Endothelial cell of umbilical vein (primary cell): ENCODE measurements around the gene MYMX. TPM values are rescaled to one million over a fixed set of nuclear protein-coding genes. Genes with fewer than 3 reads are reported as not detected.
A peak's percentile ranks its signal among the peaks of the same experiment; 100 is the strongest.

Source experiments
- BruUV-seq: library from RNA; stranded (reverse); fragments of 400-500 nt; replicated peaks from 2 replicates; lab custom pipeline; 2021; lab: Mats Ljungman, UMichigan
- CTCF ChIA-PET: fragments of 300-600, 350-600 bp; sonication (Branson Sonifier 250); formaldehyde crosslinking; loops from one replicate; lab custom pipeline; 2021; ENCODE audit warnings: antibody characterized with exemption, inconsistent platforms; lab: Charles Lee
- POLR2A ChIA-PET: fragments of 300-600, 350-600 bp; sonication (Branson Sonifier 250); formaldehyde crosslinking; loops from one replicate; lab custom pipeline; 2021; ENCODE audit warnings: antibody characterized with exemption, inconsistent platforms; lab: Charles Lee
- DNase-seq: peaks from one replicate; pipeline ENCODE4 v3.0.0-alpha.2; 2011; ENCODE audit warnings: low read depth, low spot score
- FAIRE-seq: peaks from 2 replicates; lab custom pipeline; 2011; peaks lifted over from hg19 to GRCh38; lab: Jason Lieb, UNC
- H2AFZ ChIP-seq: 2 replicates; pipeline ENCODE4 v1.6.0; 2012; ENCODE audit warnings: low read depth, low read length, control low read depth, inconsistent platforms
- H3K27ac ChIP-seq: 2 replicates; pipeline ENCODE4 v1.5.1; 2011; ENCODE audit warnings: low read depth, mild to moderate bottlenecking, control low read depth, low read length, moderate library complexity; ENCODE audit not compliant: insufficient read depth
- H3K27me3 ChIP-seq, 2 experiments: 2 replicates each; pipeline versions ENCODE4 v1.6.0 to v1.6.1; 2011; ENCODE audit warnings: low read length in 2 of 2, mixed read lengths in 1 of 2; ENCODE audit not compliant: control insufficient read depth in 2 of 2, insufficient read depth in 2 of 2
- H3K36me3 ChIP-seq, 2 experiments: 2 replicates in 1 of 2; 3 replicates in 1 of 2; pipeline ENCODE4 v1.5.1; 2011; ENCODE audit warnings: low read length in 2 of 2, mild to moderate bottlenecking in 1 of 2, moderate library complexity in 1 of 2; ENCODE audit not compliant: control insufficient read depth in 2 of 2, insufficient read depth in 2 of 2; ENCODE audit errors: extremely low read depth in 1 of 2
- H3K4me1 ChIP-seq: 3 replicates; pipeline ENCODE4 v1.5.1; 2011; ENCODE audit warnings: mild to moderate bottlenecking, low read length; ENCODE audit not compliant: control insufficient read depth, insufficient read depth; ENCODE audit errors: extremely low read depth
- H3K4me2 ChIP-seq: 2 replicates; pipeline ENCODE4 v1.6.1; 2011; ENCODE audit warnings: low read length, control low read depth, mixed read lengths; ENCODE audit not compliant: insufficient read depth
- H3K4me3 ChIP-seq, 3 experiments: fragments of 200-600 bp in 1 of 3; sonication (generic), shearing (Covaris generic) in 1 of 3; replicated peaks in 1 of 3; 2 replicates each; pipeline ENCODE4 v1.5.1; 2011 to 2016; ENCODE audit warnings: control low read depth in 3 of 3, low read length in 3 of 3, mild to moderate bottlenecking in 2 of 3, inconsistent platforms in 1 of 3, low read depth in 1 of 3, moderate library complexity in 1 of 3; ENCODE audit not compliant: insufficient read depth in 1 of 3
- H3K79me2 ChIP-seq: 2 replicates; pipeline ENCODE4 v1.6.0; 2012; ENCODE audit warnings: low read length, inconsistent platforms; ENCODE audit not compliant: control insufficient read depth, insufficient read depth
- H3K9ac ChIP-seq: replicated peaks from 2 replicates; pipeline ENCODE3; 2011; ENCODE audit warnings: low read length, control low read depth; ENCODE audit not compliant: insufficient read depth; ENCODE audit errors: extremely low read depth
- H3K9me1 ChIP-seq: replicated peaks from 3 replicates; pipeline ENCODE4 v1.6.0; 2011; ENCODE audit warnings: mild to moderate bottlenecking, low read length; ENCODE audit not compliant: control insufficient read depth, insufficient read depth; ENCODE audit errors: extremely low read depth
- H3K9me3 ChIP-seq: replicated peaks from 2 replicates; pipeline ENCODE4 v1.5.1; 2012; ENCODE audit warnings: low read length, inconsistent platforms; ENCODE audit not compliant: control insufficient read depth, insufficient read depth
- H4K20me1 ChIP-seq: replicated peaks from 2 replicates; pipeline ENCODE3; 2011; ENCODE audit warnings: mild to moderate bottlenecking, low read length; ENCODE audit not compliant: control insufficient read depth, insufficient read depth; ENCODE audit errors: extremely low read depth
- CTCF ChIP-seq, 2 donors: IDR thresholded peaks; 1 replicate in 1 of 2; 2 replicates in 1 of 2; pipeline ENCODE4 v1.5.1; 2011; ENCODE audit warnings: low read length in 2 of 2, mild to moderate bottlenecking in 2 of 2, moderate library complexity in 2 of 2, control low read depth in 1 of 2, inconsistent platforms in 1 of 2, low read depth in 1 of 2; ENCODE audit not compliant: insufficient read depth in 1 of 2; ENCODE audit errors: extremely low read depth in 1 of 2
- EZH2 ChIP-seq: IDR thresholded peaks from 2 replicates; pipeline ENCODE4 v1.6.1; 2012; ENCODE audit warnings: borderline replicate concordance, low read depth, mild to moderate bottlenecking, moderate library complexity, low read length, inconsistent platforms; ENCODE audit not compliant: severe bottlenecking
- FOS ChIP-seq: IDR thresholded peaks from 2 replicates; pipeline ENCODE4 v1.6.1; 2011; ENCODE audit warnings: mild to moderate bottlenecking, low read length, moderate library complexity, borderline replicate concordance; ENCODE audit not compliant: insufficient read depth
- GATA2 ChIP-seq: IDR thresholded peaks from 2 replicates; pipeline ENCODE4 v1.7.0; 2011; ENCODE audit warnings: low read depth, mild to moderate bottlenecking, moderate library complexity, mixed read lengths, low read length; ENCODE audit not compliant: insufficient read length, insufficient read depth
- JUN ChIP-seq: IDR thresholded peaks from 2 replicates; pipeline ENCODE4 v1.6.1; 2011; ENCODE audit warnings: borderline replicate concordance, low read depth; ENCODE audit not compliant: insufficient read length, insufficient read depth
- MAX ChIP-seq: IDR thresholded peaks from 2 replicates; pipeline ENCODE4 v1.6.1; 2011; ENCODE audit not compliant: insufficient read depth, insufficient read length
- MYC ChIP-seq: IDR thresholded peaks from one replicate; pipeline ENCODE4 v1.6.1; 2011; ENCODE audit warnings: mild to moderate bottlenecking, low read depth, low read length
- POLR2A ChIP-seq: IDR thresholded peaks from 2 replicates; pipeline ENCODE4 v1.6.1; 2012; ENCODE audit warnings: low read depth, mild to moderate bottlenecking, control low read depth, low read length
- POLR2AphosphoS5 ChIP-seq: IDR thresholded peaks from 2 replicates; pipeline ENCODE4 v1.6.1; 2012; ENCODE audit warnings: low read depth, mild to moderate bottlenecking, control low read depth, low read length, moderate library complexity; ENCODE audit not compliant: insufficient read depth
- dilution Hi-C: fragments of 300-500 bp; cut with MboI; formaldehyde crosslinking; loops from one replicate; pipeline ENCODE4 v1.15.0; 2019; ENCODE audit warnings: low sequenced_read_pairs; ENCODE audit not compliant: extremely low pct_ligation_motif_present
- intact Hi-C: fragments of 100-400 bp; cut with micrococcal nuclease; formaldehyde crosslinking; loops from one replicate; pipeline ENCODE4 v1.10.0; 2022
- polyA plus RNA-seq, 4 experiments: library from polyadenylated mRNA; depleted of rRNA in 3 of 4; stranded (reverse) in 3 of 4; unstranded in 1 of 4; fragments of >200 nt; gene quantifications; 2 replicates each; pipeline versions ENCODE4 v1.2.1 to v1.2.3, GENCODE V29; 2011 to 2012; ENCODE audit warnings: missing spikeins in 1 of 4
- total RNA-seq: library from RNA; stranded (reverse); gene quantifications from 2 replicates; pipeline ENCODE4 v1.2.3, GENCODE V29; 2021

The MYMX gene
- total and polyA plus RNA-seq, 2 donors (not counting 3 experiments of a cell fraction or from before 2014, with no cell fraction given), result 0.18 TPM; not detected in 1

- DNase-seq (no peak), FAIRE-seq (no peak)
- TF ChIP-seq POLR2AphosphoS5, result no peak
- TF ChIP-seq MYC, result no peak
- no peak for TF ChIP-seq FOS
- TF ChIP-seq POLR2A, result no peak
- no peak for TF ChIP-seq EZH2
- TF ChIP-seq JUN, result no peak
- no peak for TF ChIP-seq MAX
- TF ChIP-seq CTCF (IDR thresholded peaks at IDR 0.05; ENCODE audit: extremely low read depth in 1 of 2, insufficient read depth in 1 of 2, low read depth in 1 of 2, low read length in 2 of 2), result no peak
- TF ChIP-seq GATA2, result no peak
- no peaks in the 10 kb centered on the region for H3K9me3 ChIP-seq
- H3K4me1 ChIP-seq, result peaks cover 64% of the 10 kb centered on the region
- peak overlapping the region in 2 of 3 experiments; percentile 30 to 56 for H3K4me3 ChIP-seq
- peak overlapping the region; percentile 72 for H3K9ac ChIP-seq
- intact Hi-C loops (loop anchor here (1.0 to 2.0 kb wide), 6 partner anchors 12 to 117 kb away; partner anchors contain the start of gene SLC35B2), dilution Hi-C loops (no loop called here)
- H3K27ac ChIP-seq, result peak overlapping the region; percentile 97
- POLR2A ChIA-PET, result interaction anchor here (0.6 to 5.3 kb wide), 4 partner anchors 8 to 35 kb away, joined by 3 to 34 read pairs (median 4); partner anchors contain the start of gene HSP90AB1
- H2AFZ ChIP-seq, result no peak overlapping the region
- peak overlapping the region; percentile 86 for H3K4me2 ChIP-seq
- H3K36me3 ChIP-seq, result no peaks in the 10 kb centered on the region
- H3K27me3 ChIP-seq, result no peaks in the 10 kb centered on the region
- H3K9me1 ChIP-seq, result no peaks in the 10 kb centered on the region
- CTCF ChIA-PET, result interaction anchor here (0.6 to 9.2 kb wide), 18 partner anchors 9 to 140 kb away, joined by 3 to 91 read pairs (median 5); partner anchors contain the start of gene HSP90AB1
- peaks cover 59% of the 10 kb centered on the region for H3K79me2 ChIP-seq
- no peaks in the 10 kb centered on the region for H4K20me1 ChIP-seq
- BruUV-seq, result no TSS peak
Measured at GRCh38 chr6:44221961-44222335, 5.2 kb downstream of the MYMX start.
